ACC112 (cell line): ENCODE data around the gene ALOXE3.

Experiments used
- H2AFZ ChIP-seq: fragments of 200-600 bp; sonication (generic); one replicate; pipeline ENCODE4 v1.6.0; 2017; ENCODE audit warnings: antibody characterized with exemption, low read length; ENCODE audit not compliant: unreplicated experiment
- H3K27ac ChIP-seq: fragments of 200-600 bp; sonication (generic); 2 replicates; pipeline ENCODE4 v1.5.1; 2014; ENCODE audit warnings: low read depth, mild to moderate bottlenecking, antibody characterized with exemption, low read length, moderate library complexity
- H3K27me3 ChIP-seq: fragments of 200-600 bp; sonication (generic); 2 replicates; pipeline ENCODE4 v1.6.1; 2014; ENCODE audit warnings: mild to moderate bottlenecking, antibody characterized with exemption, low read length, moderate library complexity, mixed read lengths; ENCODE audit not compliant: insufficient read depth
- H3K36me3 ChIP-seq: fragments of 200-600 bp; sonication (generic); 2 replicates; pipeline ENCODE4 v1.6.1; 2016; ENCODE audit warnings: mild to moderate bottlenecking, antibody characterized with exemption, low read length, moderate library complexity, mixed read lengths; ENCODE audit not compliant: insufficient read depth
- H3K4me1 ChIP-seq: fragments of 200-600 bp; sonication (generic); one replicate; pipeline ENCODE4 v1.6.1; 2016; ENCODE audit warnings: low read length, mixed read lengths; ENCODE audit not compliant: insufficient read depth, unreplicated experiment, control insufficient read depth
- H3K4me3 ChIP-seq: fragments of 200-600 bp; sonication (generic); 2 replicates; pipeline ENCODE4 v1.5.1; 2014; ENCODE audit warnings: mild to moderate bottlenecking, low read depth, low read length
- H3K79me2 ChIP-seq: fragments of 200-600 bp; sonication (generic); one replicate; pipeline ENCODE4 v1.6.0; 2016; ENCODE audit warnings: low read length; ENCODE audit not compliant: control insufficient read depth, unreplicated experiment, insufficient read depth

Gene ALOXE3

DNA sequence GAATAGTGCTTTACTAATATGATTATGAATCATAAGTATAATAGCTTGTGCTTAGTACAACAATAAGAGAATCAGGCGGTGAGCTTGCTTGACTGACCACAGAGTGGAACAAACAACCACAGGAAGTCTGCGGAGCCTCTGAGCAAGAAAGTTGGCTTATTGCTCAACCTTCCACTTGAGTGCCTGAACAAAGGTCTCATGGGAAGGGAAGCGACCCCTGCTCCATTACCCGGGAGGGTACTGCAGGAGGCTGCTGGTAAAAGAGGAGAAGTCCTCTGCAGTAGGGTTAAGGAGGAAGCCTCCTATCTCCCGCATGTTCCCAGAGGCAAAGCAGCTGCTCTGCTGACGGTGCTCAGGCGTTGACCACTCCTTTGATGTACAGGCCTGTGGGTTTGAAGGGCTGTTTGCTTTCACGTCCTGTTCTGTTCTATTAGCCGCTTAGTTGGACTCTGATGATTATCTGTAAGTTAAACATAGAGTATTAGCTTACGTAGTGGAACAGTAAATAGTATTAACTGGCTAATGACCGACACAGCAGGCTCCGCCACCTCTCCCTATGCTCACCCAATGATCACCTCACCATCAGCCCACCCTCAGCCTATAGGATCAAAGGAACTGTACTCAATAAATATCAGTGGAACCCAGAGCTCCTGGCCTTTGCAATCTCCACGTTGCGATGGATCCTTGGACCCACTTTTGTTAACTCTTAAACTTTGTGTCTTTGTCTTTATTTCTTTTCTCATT is 61.9 kb downstream of the ALOXE3 start:
- 0 out of 2 replicates have a peak overlapping the region, but pooled peaks have one; percentile 25 for H3K27ac ChIP-seq
- no peaks in the 10 kb centered on the region for H3K36me3 ChIP-seq
- no peaks in the 10 kb centered on the region for H3K79me2 ChIP-seq
- H3K4me1 ChIP-seq = peaks cover 33% of the 10 kb centered on the region
- no peak overlapping the region for H3K4me3 ChIP-seq
- no peak overlapping the region for H2AFZ ChIP-seq
- peaks cover 32% of the 10 kb centered on the region for H3K27me3 ChIP-seq

DNA sequence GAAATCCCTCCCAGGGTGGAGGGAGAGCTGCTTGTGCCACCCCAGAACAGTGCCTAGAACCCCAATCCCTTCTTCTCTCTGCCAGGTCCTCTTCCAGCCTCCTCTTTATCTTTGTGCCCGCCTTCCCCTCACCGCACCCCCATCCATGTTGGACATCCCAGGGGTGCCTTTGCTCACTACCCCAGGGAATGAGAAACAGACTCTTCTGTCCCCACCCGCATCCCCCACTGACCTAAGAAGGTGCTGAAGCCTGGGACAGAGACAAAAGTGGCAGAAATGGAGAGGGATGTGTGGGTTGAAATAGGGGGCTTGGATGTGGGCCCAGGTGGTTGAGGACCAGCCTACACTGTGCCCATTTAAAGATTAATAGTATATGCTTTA is 62.5 kb downstream of the ALOXE3 start:
- Histone ChIP-seq H3K27me3 (peaks cover 27% of the 10 kb centered on the region), H3K27ac (peak overlapping the region; percentile 25; the same call in 1 of the 2 replicates)

DNA sequence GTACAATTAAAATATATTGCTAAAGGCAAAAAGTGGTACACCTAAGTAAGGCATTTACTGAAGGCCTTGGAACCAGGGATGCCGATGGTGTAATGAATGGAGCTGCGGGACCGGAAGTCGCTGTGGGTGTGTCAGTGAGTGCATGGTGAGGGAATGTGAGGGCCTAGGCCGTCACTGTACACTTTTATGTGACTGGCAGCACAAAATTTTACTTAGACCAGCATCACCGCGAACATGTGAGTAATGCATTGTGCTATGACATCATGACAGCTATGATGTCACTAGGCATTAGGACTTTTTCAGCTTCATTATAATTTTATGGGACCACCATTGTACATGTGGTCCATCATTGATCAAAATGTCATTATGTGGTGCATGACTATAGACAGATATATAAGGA is 64.7 kb downstream of the ALOXE3 start:
- no peak overlapping the region for H2AFZ ChIP-seq
- no peaks in the 10 kb centered on the region for H3K79me2 ChIP-seq
- H3K36me3 ChIP-seq = no peaks in the 10 kb centered on the region
- peaks cover 19% of the 10 kb centered on the region for H3K4me1 ChIP-seq
- H3K27me3 ChIP-seq = peaks cover 6% of the 10 kb centered on the region; the same call in 1 of the 2 replicates
- no peak overlapping the region for H3K27ac ChIP-seq
- H3K4me3 ChIP-seq = no peak overlapping the region

More for the DNA sequence above, 62.5 kb downstream of the ALOXE3 start:
- H3K79me2 ChIP-seq = no peaks in the 10 kb centered on the region
- no peak overlapping the region for H3K4me3 ChIP-seq
- no peak overlapping the region for H2AFZ ChIP-seq
- H3K36me3 ChIP-seq = no peaks in the 10 kb centered on the region
- H3K4me1 ChIP-seq = peaks cover 33% of the 10 kb centered on the region

DNA sequence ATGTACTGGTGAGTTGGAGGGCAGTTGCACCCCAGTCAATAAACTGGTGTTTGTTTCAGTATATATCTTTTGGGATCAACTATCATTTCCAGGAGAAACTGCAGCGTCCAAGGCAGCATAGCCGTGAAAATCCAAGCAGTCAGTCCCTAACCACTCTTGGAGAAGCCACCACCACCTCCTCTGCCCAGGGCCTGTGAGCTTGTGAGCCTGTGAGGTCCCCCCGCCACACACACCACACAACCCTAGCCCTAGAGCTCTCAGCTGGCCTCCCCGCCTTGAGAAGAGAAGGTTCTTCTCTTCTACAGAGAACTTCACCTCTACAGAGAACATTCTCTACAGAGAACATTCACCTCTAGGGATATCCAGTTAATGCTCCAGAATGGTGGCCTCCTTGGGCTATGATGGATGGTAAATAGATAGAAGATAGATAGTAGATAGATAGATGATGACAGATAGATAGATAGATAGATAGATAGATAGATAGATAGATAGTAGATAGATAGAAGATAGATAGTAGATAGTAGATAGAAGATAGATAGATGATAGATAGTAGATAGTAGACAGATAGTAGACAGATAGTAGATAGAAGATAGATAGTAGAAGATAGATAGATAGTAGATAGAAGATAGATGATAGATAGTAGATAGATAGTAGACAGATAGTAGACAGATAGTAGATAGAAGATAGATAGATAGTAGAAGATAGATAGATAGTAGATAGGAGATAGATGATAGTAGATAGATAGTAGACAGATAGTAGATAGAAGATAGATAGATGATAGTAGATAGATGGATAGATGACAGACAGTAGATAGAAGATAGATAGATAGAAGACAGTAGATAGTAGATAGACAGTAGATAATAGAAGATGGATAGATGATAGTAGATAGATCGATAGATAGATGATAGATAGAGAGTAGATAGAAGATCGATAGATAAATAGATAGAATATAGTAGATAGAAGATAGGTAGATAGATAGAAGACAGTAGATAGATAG is 65.8 kb downstream of the ALOXE3 start:
- Histone ChIP-seq H3K79me2 (no peaks in the 10 kb centered on the region), H3K27ac (no peak overlapping the region), H2AFZ (no peak overlapping the region), H3K36me3 (no peaks in the 10 kb centered on the region), H3K4me1 (peaks cover 15% of the 10 kb centered on the region), H3K4me3 (no peak overlapping the region), H3K27me3 (no peaks in the 10 kb centered on the region)

DNA sequence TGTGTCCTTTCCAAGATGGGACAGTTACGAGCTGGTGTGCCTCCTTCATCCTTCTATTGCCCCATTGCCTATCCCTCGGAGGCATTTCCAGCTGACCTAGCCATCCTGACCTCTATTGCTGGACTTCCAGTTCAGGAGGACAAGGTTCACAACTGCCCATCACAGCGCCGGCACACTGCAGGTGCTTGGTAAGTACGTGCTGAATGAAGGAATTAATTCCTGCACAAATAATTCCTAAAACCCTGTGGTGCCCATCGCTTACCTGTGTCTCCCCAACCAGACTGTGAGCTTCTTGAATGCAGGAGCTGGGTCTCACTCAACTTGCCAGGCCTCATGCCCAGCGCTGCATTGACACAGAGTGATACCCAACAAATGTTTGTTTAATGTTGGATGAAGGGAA is 66.5 kb downstream of the ALOXE3 start:
- Histone ChIP-seq H3K4me3 (no peak overlapping the region), H3K36me3 (no peaks in the 10 kb centered on the region), H2AFZ (no peak overlapping the region), H3K27ac (no peak overlapping the region), H3K4me1 (peaks cover 14% of the 10 kb centered on the region), H3K79me2 (no peaks in the 10 kb centered on the region), H3K27me3 (no peaks in the 10 kb centered on the region)

DNA sequence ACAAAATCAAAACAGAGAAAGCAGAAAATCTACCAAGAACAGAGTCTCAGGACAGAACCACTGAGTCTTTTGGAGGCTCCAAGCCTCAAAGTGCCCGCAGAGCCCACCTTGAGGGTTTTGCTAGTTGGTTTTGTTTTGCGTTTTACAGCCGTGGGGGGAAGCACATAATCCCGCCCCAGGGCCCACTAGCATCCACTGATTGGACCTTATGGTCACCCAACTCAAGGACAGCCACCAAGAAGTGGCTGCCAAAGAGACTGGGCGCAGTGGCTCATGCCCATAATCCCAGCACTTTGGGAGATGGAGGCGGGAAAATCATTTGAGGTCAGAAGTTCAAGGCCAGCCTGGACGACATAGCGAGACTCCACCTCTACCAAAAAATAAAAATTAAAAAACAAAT is 69.6 kb downstream of the ALOXE3 start:
- Histone ChIP-seq H3K36me3 (no peaks in the 10 kb centered on the region), H3K79me2 (no peaks in the 10 kb centered on the region), H3K27ac (no peak overlapping the region), H2AFZ (no peak overlapping the region), H3K27me3 (no peaks in the 10 kb centered on the region), H3K4me3 (no peak overlapping the region), H3K4me1 (no peaks in the 10 kb centered on the region)

DNA sequence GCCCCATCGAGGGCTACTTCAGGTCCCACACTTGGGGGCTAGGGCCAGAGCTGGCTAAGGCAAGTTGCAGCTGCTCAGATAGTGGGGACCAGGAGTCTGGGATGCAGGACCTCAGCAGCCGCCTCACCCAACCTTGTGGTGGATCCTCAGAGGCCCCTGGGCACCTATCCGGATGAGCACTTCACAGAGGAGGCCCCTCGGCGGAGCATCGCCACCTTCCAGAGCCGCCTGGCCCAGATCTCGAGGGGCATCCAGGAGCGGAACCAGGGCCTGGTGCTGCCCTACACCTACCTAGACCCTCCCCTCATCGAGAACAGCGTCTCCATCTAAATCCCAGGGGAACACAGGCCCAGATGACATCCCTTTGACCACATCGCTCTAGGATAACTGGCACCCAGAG is 70.1 kb downstream of the ALOXE3 start:
- no peaks in the 10 kb centered on the region for H3K36me3 ChIP-seq
- H3K79me2 ChIP-seq = no peaks in the 10 kb centered on the region
- no peaks in the 10 kb centered on the region for H3K27me3 ChIP-seq
- H2AFZ ChIP-seq = no peak overlapping the region
- H3K4me3 ChIP-seq = no peak overlapping the region
- no peaks in the 10 kb centered on the region for H3K4me1 ChIP-seq
- no peak overlapping the region for H3K27ac ChIP-seq

DNA sequence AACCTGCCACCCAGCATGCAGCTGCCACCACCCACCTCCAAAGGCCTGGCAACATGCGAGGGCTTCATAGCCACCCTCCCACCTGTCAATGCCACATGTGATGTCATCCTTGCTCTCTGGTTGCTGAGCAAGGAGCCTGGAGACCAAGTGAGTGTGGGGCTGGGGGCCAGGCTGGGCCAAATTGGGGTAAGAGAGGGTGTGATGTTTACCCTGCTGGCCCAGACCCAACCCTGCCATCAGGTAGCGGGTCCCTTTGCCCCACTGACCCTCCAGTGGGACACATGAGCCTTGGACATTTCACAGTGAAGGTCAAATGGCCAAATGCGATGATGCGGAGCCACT is 70.6 kb downstream of the ALOXE3 start:
- Histone ChIP-seq H3K4me3 (no peak overlapping the region), H3K27ac (no peak overlapping the region), H2AFZ (no peak overlapping the region), H3K79me2 (no peaks in the 10 kb centered on the region), H3K27me3 (no peaks in the 10 kb centered on the region), H3K36me3 (no peaks in the 10 kb centered on the region), H3K4me1 (no peaks in the 10 kb centered on the region)

DNA sequence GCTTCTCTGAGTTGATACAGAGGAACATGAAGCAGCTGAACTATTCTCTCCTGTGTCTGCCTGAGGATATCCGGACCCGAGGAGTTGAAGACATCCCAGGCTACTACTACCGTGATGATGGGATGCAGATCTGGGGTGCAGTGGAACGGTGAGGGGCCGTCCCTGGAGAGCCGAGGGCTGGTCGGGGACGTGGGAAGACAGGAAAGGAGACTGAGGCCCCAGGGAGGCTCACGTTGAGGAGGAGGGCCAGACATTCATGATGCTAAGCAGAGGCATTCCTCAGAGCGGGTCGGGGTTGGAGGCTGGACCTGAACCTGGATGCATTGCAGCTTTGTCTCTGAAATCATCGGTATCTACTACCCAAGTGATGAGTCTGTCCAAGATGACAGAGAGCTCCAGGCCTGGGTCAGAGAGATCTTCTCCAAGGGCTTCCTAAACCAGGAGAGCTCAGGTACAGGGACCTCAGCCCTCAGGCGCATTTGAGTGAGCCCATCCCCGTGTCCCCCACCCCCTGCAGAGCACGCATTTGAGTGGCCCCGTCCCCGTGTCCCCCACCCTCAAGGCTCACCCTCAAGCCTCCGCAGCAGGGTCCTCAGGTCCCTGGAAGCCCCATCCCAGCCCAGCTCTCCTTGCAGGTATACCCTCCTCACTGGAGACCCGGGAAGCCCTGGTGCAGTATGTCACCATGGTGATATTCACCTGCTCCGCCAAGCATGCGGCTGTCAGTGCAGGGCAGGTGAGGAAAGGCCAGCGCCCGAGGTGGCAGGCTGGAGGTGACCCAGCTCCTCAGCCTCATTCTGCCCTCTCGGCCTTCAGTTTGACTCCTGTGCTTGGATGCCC is 71.2 kb downstream of the ALOXE3 start:
- no peak overlapping the region for H2AFZ ChIP-seq
- H3K4me3 ChIP-seq = no peak overlapping the region
- H3K27me3 ChIP-seq = no peaks in the 10 kb centered on the region
- no peak overlapping the region for H3K27ac ChIP-seq
- H3K4me1 ChIP-seq = no peaks in the 10 kb centered on the region
- H3K36me3 ChIP-seq = no peaks in the 10 kb centered on the region
- H3K79me2 ChIP-seq = no peaks in the 10 kb centered on the region

DNA sequence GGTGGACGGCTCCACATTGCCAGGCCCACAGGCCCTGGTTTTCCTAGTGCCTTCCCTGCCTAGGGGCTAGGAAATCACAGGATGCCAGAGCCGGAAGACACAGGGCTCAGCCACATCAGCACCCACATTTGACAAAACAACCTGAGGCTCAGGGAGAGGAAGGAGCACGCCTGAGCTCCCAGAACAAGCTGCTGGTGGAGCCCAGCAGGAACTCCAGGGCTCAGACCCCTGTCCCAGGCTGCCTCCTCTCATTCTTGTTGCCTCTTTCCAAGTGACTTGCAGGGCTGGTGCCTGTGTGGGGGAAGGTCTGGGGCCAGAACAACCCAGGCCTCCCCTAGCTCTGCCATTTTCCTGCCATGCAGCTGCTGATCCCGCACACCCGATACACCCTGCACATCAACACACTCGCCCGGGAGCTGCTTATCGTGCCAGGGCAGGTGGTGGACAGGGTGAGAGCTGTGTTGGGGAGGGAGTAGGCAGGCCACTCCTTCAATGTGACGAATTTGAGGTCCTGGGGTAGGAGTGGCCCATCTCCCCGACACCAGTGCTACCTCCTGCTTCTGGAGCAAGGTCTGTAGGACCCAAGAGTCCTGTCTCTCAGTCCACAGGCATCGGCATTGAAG is 71.9 kb downstream of the ALOXE3 start:
- Histone ChIP-seq H3K27ac (no peak overlapping the region), H3K4me1 (peaks cover 4% of the 10 kb centered on the region), H3K4me3 (no peak overlapping the region), H3K36me3 (no peaks in the 10 kb centered on the region), H3K79me2 (no peaks in the 10 kb centered on the region), H2AFZ (no peak overlapping the region), H3K27me3 (no peaks in the 10 kb centered on the region)
